ENCODE results near the gene LYPD6B.

The LYPD6B gene

GRCh38 chr2:149080099-149080498, 41.6 kb downstream of the LYPD6B start:
- DNase-seq: no peak

GRCh38 chr2:149080971-149081370, 42.5 kb downstream of the LYPD6B start:
- no peak for DNase-seq

DNA sequence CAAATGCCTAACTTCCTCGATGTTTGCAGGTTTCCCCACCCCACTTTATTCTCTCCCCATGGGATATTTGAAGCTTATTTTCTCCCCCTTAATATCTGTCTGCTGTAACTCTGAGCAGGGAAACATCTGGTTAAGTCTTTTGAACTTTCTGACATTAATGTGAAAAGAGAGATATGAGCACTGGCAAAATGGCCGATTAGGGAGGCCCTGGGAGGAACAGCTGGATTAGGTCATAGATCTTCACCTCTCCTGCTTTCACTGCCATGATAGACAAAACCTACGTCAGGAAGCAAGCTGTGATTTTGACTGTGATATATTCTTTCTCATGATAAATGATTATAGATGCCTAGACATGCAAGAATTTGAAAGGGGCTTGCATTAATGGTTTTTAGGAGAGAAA, 43.6 kb downstream of the LYPD6B start:
- no peak for DNase-seq

DNA sequence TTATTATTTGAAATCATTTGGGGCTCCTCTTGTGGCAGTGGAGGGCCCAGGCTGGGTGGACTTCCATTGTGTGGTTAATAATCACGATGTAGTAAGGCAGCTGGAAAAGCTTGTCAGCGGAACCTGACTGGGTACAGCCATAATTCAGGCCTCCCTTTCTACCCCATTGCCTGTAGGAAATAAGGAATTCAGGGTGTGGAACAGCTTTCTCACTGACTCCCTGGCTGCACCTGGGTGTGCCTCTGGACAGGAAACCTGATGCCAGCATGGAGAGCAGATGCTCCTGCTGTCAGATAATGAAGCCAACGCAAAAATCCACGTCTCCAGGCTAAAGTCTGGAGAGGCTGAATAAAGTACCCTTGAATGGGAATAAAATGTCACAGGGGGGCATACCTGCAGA, 44.2 kb downstream of the LYPD6B start:
- DNase-seq: no peak

GRCh38 chr2:149084924-149085795, 46.7 kb downstream of the LYPD6B start:
- no peak for DNase-seq

GRCh38 chr2:149087751-149088150, 49.3 kb downstream of the LYPD6B start:
- DNase-seq: no peak

GRCh38 chr2:149089068-149089467, 50.6 kb downstream of the LYPD6B start:
- no peak for DNase-seq

- DNase-seq: no peak
Measured at GRCh38 chr2:149090706-149091105, 52.2 kb downstream of the LYPD6B start.

- DNase-seq: no peak
Measured at GRCh38 chr2:149093579-149093978, 55.1 kb downstream of the LYPD6B start.

DNA sequence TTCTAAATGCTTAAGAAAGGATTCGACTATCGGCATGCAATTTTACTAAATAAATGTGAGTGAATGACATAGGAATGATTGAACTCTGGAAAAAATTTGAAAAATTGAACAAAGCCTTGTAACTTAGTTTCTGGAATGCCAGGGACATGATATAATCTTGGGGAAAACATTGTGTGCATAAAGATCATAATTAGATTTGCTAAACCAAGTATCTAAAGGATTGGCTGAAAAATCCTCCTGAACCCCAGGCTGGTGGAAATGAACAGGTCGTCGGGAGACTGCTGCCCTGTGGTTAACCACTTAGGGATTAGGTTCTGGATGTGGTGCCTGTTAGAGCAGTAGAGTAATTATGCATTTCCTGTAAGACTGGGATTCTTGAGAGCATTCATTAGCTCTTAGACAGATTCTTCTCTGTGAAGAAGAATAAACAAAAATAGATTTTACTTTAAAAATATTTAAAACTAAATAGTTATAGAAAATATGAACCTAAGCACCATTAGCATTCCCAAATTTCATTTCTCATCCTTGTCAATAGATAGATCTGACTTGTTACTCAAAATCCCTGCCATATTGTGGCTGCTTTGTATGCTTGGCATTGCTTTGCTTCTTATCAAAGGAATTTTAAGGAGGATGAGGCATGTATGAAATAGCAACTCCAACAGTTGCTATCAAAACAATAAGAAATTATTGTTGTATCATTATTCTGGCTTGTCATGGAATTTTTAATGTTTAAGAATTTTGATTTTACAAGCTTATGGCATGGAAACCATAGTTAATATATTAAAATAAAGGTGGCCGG, 55.9 kb downstream of the LYPD6B start:
- DNase-seq: no peak

GRCh38 chr2:149098701-149099100, 60.2 kb downstream of the LYPD6B start:
- DNase-seq: no peak

DNA sequence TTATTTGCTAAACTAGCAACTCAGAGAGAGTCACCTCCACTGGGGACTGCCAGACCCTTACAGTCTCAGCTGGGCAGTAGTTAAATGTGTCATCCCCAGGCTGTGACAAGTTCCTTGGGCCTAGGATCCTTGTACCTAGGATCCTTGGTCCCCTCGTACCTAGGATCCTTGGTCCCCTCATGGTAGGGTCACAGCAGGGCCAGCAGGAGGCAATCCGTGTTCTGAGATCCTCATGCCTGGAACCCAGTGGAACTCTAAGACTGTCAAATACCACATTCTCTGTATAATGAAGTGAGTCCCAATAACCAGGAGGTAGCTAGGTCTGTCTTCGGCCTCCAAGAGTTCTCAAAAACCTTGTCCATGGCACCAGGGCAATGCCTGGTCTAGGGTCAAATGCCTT, 60.8 kb downstream of the LYPD6B start:
- no peak for DNase-seq

DNA sequence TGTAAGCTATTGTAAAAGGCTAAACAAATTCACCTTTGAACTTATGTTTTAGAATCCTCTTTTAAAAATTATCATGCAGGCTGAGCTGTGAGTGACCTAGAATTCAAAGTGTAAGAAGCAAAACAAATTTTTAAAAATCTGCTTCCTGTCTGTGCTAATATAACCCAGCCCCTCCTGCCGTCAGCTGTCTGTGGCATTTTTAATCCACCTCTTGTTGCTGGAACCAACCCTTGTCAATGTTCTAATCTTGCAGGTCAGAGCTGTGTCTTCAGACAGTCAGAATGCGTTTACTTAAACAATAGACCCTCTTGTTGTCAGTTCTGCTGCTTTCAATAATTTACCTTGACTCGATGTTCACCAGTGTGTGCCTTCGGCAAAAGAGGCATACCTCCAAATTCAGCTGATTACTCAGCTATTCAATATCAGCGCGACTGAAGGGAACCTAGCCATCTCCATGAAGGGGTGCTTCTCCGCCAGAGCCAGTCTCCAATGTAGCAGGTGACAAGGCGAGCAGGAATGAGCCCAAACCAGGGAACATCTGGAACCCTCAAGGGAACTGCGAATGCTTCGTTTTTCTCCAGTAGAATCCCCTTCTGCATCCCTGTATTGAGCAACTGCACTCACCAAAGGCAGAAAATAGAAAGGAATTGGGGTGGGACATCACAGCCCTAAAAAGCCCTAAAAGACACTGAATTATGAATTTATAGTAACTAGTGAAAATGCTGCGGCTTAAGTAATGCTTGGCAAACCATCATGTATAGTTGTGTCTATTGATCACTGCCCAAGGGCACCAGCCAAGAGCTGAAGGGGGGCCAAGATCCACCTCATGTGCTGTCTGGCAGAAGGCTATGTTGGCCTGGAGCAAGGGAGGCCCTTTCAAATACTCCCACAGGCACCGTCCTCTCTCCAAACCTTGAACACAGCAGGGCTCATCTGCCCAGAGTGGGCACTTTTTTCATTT, 62.5 kb downstream of the LYPD6B start:
- DNase-seq: no peak

GRCh38 chr2:149101818-149102217, 63.3 kb downstream of the LYPD6B start:
- DNase-seq: no peak

DNA sequence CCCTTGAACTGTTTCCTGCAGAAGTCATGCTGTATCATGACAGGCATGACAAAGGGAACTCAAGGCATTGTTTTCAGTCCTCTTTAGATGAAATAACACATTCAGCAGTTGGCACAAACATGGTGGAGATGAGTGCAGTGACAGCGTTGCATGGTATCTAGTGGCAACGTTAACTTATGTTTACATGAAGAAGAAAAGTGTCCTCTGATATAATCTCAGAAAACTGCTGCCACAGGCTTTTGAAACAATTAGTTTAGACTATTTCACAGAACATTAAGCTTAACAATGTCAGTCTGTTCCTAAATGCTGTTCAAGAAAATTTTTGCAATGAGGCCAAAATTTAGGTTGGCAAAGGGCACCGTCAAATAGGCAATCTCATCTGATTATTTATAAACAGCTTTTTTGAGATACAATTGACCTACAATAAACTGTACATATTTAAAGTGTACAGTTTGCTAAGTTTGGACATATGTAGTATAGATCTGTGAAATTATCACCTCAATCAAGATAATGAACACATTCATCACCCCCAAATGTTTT, 64.7 kb downstream of the LYPD6B start:
- no peak for DNase-seq

DNA sequence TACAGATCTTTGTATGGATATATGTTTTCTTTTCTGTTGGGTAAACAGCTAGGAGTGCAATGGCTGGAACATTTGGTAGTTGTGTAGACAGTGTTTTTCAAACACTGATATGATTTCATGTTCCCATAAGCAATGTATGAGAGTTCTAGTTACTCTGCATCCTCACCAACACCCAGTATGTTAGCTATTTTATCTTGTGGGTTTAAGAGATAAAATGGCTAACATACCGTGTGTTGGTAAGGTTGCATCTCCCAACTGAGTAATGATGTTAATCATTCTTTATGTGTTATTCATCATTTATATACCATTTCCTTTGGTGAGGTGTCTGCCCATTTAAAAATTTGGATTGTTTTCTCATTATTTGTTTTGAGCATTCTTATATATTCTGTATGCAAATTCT, 65.7 kb downstream of the LYPD6B start:
- DNase-seq: no peak

DNA sequence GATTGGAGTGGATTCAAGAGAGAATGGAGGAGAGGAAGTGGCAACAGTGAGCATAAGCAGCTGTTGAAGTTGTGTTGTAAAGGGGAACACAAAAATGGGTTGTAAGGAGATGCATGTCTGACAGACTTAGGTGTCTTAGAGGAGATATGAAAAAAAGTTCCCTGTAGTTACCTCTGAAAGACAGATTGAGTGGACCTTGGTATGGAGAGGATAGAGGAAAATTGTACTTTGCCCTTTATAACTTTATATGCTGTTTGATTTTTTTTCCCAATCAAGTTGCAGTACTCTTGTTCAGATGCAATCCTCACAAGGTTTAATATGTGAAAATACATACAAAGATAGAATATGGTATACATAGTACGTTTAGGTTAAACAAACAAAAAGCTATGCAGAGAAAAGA, 73.6 kb downstream of the LYPD6B start:
- no peak for DNase-seq

DNA sequence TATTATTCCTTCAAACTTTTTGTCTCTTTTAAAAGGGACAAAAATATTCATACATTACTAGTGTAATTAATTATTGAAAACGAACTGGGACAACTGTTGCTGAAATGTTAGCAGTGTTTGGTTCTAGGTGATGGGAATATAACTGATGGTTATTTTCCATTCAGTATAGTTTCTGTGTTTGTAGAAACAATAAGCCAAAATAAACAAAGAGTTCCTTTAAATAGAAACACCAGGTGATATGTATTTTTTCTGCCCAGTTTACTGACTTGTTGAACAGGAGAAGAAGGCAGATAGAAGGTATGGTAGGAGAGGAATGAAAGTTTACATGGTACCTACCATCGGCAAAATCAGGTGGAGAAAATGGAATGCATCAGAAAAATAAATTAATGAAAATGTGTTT, 74.2 kb downstream of the LYPD6B start:
- DNase-seq: no peak

- DNase-seq: no peak
Measured at GRCh38 chr2:149115781-149116180, 77.3 kb downstream of the LYPD6B start.

DNA sequence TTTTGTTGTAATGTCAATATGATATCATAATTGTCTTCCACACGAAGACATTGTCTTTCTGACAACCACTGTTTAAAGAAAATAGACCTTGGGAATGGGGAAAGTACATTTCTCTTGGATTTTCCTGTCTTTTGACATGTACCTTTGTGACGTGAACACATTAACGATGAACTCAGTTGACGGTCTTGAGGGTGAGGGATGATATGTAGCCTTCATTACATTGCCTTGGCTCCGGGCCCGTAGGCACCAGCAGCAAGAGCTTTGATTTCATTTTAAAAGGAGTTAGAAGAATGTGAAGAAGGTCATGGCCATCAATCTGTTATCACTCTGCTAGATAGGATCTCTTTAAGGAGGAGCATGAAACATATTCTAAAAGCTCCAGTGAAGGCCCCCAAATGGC, 80.9 kb downstream of the LYPD6B start:
- DNase-seq: no peak

DNA sequence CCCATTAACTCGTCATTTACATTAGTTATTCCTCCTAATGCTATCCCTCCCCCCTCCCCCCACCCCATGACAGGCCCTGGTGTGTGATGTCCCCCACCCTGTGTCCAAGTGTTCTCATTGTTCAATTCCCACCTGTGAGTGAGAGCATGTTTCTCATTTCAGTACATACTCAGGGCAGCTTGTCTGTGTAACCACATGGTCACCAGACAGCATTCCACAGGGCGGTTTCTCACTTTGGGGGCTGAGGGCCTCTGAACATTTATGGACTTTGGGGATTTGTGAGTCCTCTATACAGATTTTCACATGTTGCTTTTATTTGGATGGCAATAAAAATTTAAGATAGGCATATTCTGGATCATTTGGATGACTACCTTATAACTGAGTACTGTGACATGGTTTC, 84.0 kb downstream of the LYPD6B start:
- DNase-seq: no peak

DNA sequence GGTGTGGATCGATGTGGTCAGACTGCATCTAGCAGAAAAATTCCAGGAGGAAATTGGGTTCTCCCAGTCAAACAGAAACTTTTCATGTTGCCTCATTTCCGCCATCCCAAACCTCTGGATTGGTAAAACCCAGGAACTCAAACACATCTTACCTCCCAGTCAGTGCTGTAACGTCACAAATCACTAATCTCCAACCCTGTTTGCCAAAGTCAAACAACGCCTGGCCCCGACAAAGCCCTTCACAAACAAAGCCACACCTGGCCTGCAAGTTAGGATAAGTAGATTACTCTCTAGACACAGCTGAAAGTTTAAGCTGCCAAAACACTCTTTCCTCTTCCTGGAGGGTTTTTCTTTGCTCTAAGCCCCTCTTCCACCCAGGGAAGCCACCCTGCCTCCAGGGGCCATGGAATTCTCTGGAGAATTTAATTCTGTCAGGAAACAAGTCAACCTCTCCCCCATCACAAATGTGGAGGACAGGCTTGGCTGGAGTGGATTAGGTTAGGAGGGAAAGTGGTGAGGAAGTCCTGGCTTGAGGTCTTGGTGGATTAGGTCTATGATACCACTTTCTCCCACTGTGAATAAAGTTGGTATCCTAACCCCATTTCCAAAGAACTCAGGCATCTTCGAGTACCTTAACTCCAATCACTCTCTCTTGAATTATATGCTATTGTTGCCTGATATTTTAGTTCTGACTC, 86.7 kb downstream of the LYPD6B start:
- no peak for DNase-seq

All from T1000 (cell line).